Stimulated activated CD8-positive, alpha-beta memory T cell treated with anti-CD3 and anti-CD28 coated beads, Interleukin-15, amount 100 ng/mL, for 24 hours (primary cell): ENCODE measurements around the gene ADAMTS17.

Experiments
- DNase-seq: peaks from one replicate; pipeline ENCODE4 v3.0.0-alpha.2; 2020; ENCODE audit warnings: low read depth

The ADAMTS17 gene

GRCh38 chr15:100201376-100202280, 140.1 kb downstream of the ADAMTS17 start:
- no peak for DNase-seq

DNA sequence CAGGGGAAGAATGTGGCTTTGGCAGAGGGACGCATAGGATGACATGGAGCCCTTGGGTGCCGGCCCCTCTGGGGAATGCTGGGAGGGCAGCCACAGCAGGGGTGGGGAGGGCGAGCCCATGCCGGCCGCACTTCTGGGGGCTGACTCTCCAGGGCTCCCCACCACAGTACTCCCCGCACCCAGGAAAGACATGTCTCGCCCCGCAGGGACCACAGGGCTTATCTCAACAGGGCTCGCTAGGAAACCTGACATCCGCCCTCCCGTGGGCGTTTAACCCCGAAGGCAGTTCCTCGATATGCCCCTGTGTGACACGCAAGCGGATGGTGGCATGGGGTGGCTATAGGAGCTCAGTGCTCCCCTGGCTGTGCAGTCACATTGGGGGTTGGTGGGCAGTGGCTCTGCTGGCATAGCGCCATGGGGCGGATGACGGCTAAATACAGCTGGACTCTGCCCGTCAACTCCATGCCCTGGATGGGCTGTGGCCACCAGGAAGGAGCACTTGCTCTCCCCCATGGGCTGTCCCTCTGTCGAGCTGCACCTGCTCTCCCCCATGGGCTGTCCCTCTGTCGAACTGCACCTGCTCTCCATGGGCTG, 141.4 kb downstream of the ADAMTS17 start:
- DNase-seq = no peak

- no peak for DNase-seq
These were observed 142.0 kb downstream of the ADAMTS17 start for GRCh38 chr15:100199711-100200286.

- DNase-seq = no peak
These were observed 143.3 kb downstream of the ADAMTS17 start for GRCh38 chr15:100198442-100198841.

- DNase-seq = no peak
These were observed 145.3 kb downstream of the ADAMTS17 start for GRCh38 chr15:100196326-100197058.

DNA sequence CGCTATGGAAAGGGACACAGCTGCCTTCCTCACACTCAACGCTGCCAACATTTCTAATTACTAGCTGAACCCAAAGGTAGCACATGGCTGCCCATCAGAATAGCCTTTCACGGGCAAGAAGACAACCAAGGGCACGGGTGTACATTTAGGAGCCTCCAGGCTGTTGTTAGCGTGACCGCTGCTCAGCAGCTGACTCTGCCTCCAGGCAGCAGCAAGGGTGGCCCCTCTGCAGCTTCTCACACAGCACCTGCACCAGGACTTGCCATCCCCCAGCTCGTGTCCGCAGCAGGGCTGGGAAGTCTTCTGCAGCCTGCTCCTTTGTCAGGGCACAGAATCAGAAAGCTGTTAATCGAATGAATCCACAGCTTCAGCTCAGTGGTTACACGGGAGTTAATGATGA, 146.8 kb downstream of the ADAMTS17 start:
- no peak for DNase-seq

GRCh38 chr15:100193277-100193860, 148.4 kb downstream of the ADAMTS17 start:
- no peak for DNase-seq

- DNase-seq = no peak
These were observed 149.4 kb downstream of the ADAMTS17 start for GRCh38 chr15:100192097-100193080.

DNA sequence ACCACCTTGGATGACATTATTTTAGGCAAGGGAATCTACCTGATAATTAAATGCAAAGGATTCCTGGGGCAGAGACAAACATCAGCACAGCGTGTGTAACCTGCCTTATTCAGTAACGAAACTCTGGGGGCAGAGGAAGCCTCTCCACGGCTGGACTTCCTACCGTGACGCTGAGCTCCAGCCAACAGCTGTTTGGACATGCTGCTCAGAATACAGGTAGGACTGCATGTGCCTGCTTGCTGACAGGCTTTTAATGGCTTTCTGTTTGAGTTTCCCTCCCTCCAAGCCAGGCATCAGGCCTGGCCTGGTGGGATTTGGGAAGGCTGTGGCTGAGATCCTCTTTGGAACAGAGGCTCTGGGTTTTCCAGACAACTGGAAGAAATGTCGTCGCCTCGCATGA, 150.6 kb downstream of the ADAMTS17 start:
- no peak for DNase-seq

- DNase-seq = no peak
These were observed 151.1 kb downstream of the ADAMTS17 start for GRCh38 chr15:100190675-100191074.

GRCh38 chr15:100189849-100190248, 151.9 kb downstream of the ADAMTS17 start:
- no peak for DNase-seq

DNA sequence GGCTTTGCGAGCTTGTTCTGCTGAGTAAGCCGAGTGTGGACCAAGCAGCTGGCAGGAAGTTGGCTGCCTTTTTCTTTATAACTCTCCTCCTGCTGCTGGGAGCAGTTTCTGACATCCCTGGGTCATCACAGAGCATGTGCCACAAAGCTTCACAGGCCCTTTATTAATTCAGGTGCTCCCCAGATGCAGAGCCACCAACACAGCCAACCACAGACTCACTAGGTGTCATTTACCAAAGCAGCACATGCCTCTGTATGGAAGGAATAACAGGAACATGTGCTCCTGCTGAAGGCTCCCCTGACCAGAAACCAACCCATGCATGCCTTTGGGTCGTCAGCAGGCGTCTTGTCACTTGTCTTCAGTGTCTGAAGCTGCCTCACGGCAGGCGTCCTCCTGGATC, 152.5 kb downstream of the ADAMTS17 start:
- DNase-seq = no peak

GRCh38 chr15:100187677-100188076, 154.1 kb downstream of the ADAMTS17 start:
- DNase-seq = no peak

DNA sequence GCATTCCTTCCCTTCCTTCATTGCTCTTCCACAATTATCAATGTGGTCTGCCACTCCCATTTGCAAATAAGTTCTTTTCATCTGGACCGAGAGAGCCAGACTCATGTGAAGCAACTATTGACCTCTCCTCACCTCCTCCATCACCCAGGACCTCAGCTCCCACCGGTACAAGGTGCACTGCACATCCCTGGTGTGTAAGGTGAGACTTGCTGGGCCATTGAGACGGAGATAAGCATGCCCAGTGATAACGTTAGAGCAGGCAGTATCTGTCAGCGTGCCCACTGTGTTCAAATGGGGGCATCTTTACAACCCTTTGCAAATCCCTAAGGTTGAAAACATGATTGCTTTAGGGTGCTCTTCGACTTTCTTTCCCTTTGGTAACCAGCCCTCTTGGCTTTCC, 154.8 kb downstream of the ADAMTS17 start:
- DNase-seq = no peak

DNA sequence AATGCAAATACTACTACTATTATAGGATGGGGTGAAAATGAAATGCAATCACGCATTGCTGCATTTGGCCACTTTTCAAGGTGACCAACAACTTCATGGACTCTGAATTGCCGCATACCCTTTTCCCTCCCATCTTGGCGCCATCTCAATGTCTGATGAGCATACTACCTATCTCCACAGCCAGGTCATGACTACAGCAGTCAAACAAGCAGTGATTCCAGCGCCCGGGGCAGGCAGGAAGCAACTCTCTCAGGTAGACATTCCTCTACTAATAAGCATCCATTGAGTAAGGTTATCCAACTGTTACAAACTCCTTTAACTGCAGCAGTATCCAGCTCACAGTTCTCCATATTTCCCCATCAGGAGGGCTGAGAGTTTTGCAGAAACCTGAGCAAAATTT, 155.4 kb downstream of the ADAMTS17 start:
- DNase-seq = no peak

DNA sequence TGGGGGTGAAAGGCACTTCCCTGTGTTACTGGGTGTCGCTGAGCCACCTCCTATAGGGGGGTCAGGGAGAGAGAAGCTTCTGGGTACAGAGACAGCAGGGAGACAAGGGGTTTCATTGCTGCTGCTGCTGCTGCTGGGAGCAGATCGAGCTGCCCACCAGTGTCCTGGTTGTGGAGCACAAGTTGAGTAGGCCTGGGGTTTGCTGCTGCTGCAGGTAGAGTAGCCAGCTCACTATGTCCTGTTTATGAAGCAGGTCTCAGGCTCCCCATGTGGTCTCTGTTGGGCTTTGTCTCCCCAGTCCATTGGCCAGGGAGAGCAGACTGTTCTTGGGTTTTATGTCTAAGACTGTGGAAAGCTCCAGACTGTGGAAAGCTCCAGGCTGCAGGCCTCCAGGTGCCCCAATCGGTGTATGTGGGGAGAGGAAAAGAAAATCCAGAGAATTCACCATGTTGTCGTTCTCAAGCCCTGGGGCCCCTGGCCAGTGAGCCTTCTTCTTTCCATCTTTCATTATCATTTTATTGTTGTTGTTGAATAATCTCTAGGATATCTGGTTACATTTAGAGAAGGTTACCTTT, 157.8 kb downstream of the ADAMTS17 start:
- DNase-seq = no peak

GRCh38 chr15:100180921-100181320, 160.9 kb downstream of the ADAMTS17 start:
- DNase-seq = no peak

GRCh38 chr15:100175406-100176114, 166.2 kb downstream of the ADAMTS17 start:
- DNase-seq = no peak

GRCh38 chr15:100174904-100175275, 166.9 kb downstream of the ADAMTS17 start:
- no peak for DNase-seq
